Fibroblast of villous mesenchyme (primary cell): ENCODE measurements around the gene FBXL17. TPM values are rescaled to one million over a fixed set of nuclear protein-coding genes. Genes with fewer than 3 reads are reported as not detected.

Experiments used
- DNase-seq: peaks from one replicate; pipeline ENCODE4 v3.0.0-alpha.2; 2010; ENCODE audit warnings: low read depth
- H3K4me3 ChIP-seq: 2 replicates; pipeline ENCODE4 v1.5.1; 2011; ENCODE audit warnings: low read depth, mild to moderate bottlenecking, low read length
- total RNA-seq: library from RNA; depleted of rRNA; stranded (reverse); fragments of >200 nt; gene quantifications from 2 replicates; pipeline ENCODE4 v1.2.3, GENCODE V29; 2012
- TF ChIP-seq, protein P1 (sequence below): IDR thresholded peaks from 2 replicates; pipeline ENCODE4 v1.5.1; 2012; ENCODE audit warnings: low read depth, mild to moderate bottlenecking, low read length; ENCODE audit not compliant: insufficient read depth

The FBXL17 gene
- total RNA-seq, 1 donor = 20.3 TPM

GRCh38 chr5:108094800-108095199, 287.1 kb downstream of the FBXL17 start:
- DNase-seq = no peak
- TF ChIP-seq, protein P1, sequence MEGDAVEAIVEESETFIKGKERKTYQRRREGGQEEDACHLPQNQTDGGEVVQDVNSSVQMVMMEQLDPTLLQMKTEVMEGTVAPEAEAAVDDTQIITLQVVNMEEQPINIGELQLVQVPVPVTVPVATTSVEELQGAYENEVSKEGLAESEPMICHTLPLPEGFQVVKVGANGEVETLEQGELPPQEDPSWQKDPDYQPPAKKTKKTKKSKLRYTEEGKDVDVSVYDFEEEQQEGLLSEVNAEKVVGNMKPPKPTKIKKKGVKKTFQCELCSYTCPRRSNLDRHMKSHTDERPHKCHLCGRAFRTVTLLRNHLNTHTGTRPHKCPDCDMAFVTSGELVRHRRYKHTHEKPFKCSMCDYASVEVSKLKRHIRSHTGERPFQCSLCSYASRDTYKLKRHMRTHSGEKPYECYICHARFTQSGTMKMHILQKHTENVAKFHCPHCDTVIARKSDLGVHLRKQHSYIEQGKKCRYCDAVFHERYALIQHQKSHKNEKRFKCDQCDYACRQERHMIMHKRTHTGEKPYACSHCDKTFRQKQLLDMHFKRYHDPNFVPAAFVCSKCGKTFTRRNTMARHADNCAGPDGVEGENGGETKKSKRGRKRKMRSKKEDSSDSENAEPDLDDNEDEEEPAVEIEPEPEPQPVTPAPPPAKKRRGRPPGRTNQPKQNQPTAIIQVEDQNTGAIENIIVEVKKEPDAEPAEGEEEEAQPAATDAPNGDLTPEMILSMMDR = no peak
- no peak overlapping the region for H3K4me3 ChIP-seq

GRCh38 chr5:108093186-108093585, 288.7 kb downstream of the FBXL17 start:
- peak; percentile 24 for DNase-seq
- no peak overlapping the region for H3K4me3 ChIP-seq
- TF ChIP-seq, protein P1 = peak; percentile 49

- H3K4me3 ChIP-seq = no peak overlapping the region
- DNase-seq = peak; percentile 39
- TF ChIP-seq, protein P1 = no peak
Measured at GRCh38 chr5:108090946-108091345, 291.0 kb downstream of the FBXL17 start.

DNA sequence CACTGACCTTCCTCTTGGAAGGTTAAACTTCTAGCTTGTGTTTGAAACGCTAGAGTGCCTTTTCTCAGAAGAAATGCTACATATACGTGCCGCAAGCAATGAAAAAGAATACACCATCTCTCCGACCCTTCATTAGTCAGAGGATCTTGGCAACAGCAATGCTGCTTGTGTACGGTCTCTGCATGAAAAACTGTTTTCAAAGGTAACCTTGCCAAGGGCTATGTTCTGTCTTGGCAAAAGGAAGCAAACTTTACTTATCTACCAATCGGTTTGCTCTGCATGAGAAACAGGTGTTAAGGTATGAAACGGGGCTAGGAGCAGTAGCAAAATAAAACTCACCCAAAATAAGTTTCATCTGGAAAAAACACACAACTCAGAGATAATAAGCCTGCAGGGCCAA, 297.8 kb downstream of the FBXL17 start:
- DNase-seq = no peak
- TF ChIP-seq, protein P1 = no peak

DNA sequence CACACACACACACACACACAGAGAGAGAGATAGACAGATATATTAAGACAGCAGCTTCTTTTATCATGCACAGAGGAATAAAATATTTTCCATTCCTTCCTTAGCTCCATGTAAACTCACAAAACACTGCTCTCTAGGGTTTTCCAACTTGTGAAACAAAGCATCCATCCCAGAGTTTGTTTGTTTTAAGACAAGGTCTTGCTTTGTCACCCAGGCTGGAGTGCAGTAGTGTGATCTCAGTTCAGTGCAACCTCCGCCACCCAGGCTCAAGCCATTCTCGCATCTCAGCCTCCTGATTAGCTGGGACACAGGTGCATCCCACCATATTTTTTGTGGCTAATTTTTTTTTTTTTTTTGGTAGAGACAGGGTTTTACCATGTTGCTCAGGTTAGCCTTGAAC, 298.7 kb downstream of the FBXL17 start:
- TF ChIP-seq, protein P1 = no peak
- DNase-seq = no peak
- no peak overlapping the region for H3K4me3 ChIP-seq

More for the DNA sequence above, 297.8 kb downstream of the FBXL17 start:
- no peak overlapping the region for H3K4me3 ChIP-seq

- TF ChIP-seq, protein P1 = no peak
Measured at GRCh38 chr5:108081707-108082106, 300.2 kb downstream of the FBXL17 start.

DNA sequence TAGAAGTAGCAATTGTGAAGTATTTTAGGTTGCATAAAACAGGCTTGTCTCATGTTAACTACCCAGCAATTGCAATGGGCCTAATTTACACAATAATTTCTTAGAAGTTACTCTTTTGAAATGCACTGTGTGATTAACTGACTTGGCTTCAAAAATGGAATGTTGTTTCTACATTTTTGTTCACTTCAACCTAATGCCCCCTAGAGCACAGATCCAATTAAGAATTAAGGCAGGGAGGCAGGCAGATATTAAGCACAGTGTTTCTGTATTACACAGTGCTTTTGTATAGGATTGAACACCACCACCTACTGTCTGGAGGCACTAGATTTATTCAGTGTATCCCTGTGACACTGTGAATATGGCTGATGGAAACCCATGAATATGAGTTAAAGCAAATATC, 302.1 kb downstream of the FBXL17 start:
- peak; percentile 17 for DNase-seq

More at GRCh38 chr5:108081707-108082106, 300.2 kb downstream of the FBXL17 start:
- no peak for DNase-seq
- no peak overlapping the region for H3K4me3 ChIP-seq

More for the DNA sequence above, 302.1 kb downstream of the FBXL17 start:
- H3K4me3 ChIP-seq = no peak overlapping the region
- TF ChIP-seq, protein P1 = no peak
